T-helper 9 cell (primary cell): ENCODE results near the gene SIGLEC14.
"Not testable (repeated sequence)": the region's sequence is repeated elsewhere in the genome, so short reads cannot be mapped to it uniquely, and the experiment has no call there.

Experiments
- DNase-seq: peaks from one replicate; pipeline ENCODE4 v3.0.0-alpha.2; 2020

SIGLEC14 gene

DNA sequence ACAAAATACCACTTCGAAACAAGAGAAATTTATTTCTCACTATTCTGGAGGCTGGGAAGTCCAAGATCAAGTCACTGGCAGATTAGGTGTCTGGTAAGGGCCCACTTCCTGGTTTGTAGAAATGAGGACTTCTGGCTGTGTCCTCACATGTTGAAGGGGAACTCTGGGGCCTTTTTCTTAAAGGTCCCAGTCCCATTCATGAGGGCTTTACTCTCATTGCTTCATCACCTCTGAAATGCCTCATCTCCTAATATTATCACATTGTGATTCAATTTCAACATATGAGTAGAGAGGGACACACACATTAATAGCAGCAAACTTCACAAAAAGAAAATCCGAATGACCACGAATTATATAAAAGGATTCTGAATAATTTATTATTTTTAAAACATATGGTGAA, 21.6 kb upstream of the SIGLEC14 start:
- DNase-seq: no peak

GRCh38 chr19:51664997-51665396, 18.4 kb upstream of the SIGLEC14 start:
- DNase-seq: no peak

DNA sequence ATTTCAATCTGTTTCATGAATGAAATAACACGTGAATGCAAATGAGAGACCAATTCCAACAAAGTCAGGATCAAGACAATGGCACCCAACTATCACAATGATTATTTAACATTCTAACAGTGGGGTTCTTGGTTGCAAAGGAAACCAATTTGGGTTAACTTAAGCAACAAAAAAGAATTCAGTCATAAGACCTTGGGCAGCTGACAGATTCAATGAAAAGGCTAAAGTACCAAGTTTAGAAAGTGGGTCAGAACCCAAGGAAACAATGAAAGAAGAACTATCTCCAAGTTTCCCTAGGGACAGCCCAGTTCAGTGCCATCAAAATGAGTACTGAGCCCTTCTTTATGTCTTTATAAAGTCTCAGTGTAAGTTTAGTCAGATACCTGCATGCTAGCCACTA, 17.5 kb upstream of the SIGLEC14 start:
- DNase-seq: no peak

DNA sequence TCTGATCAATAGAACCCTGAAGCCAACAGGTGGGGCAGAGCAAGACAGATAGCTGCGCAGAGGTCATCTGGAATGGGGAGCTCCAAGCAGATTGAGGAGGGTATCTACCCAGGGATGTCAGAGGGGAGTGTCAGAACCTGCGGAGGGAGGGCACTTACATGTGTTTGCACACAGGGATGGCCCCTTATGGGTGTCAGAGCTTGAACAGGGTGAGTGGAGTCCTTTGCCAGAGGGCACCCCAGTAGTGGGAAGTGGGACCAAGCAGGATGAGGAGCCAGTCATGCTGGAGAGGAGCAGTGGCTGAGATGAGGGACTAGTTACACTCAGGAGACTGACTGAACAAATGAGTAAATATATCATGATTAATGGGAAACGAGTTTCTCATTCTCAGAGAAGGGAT, 17.0 kb upstream of the SIGLEC14 start:
- no peak for DNase-seq

GRCh38 chr19:51660975-51661600, 14.5 kb upstream of the SIGLEC14 start:
- DNase-seq: peak; percentile 45

GRCh38 chr19:51654783-51655182, 8.2 kb upstream of the SIGLEC14 start:
- no peak for DNase-seq

DNA sequence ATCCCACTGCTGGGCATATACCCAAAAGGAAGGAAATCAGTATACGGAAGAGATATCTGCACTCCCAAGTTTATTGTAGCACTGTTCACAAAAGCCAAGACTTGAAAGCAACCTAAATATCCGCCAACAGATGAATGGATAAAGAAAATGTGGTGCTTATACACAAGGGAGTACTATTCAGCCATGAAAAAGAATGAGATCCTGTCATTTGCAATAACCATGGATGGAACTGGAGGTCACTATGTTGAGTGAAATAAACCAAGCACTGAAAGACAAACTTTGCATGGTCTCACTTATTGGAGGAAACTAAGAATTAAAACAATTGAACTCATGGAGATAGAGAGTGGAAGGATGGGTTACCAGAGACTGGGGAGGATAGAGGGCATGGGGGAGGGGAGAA, 6.5 kb upstream of the SIGLEC14 start:
- no peak for DNase-seq

DNA sequence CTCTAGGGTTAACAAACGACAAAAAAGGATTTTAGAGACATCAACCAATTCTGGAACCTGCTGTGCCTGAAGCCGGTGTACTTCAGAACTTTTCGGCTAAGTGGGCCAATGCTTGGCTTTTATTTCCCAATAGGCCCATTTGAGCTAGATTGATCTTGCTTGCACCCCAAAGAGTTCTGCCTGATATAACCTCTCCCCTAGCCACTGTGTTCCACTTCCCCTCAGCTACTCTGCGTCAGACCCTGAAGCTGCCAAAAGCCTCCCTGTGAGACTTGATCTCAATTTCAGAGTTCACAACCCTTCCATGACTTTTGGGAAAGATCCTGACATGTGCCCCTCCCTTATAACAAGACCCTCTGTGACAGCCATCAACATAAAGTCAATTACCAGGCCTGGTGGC, 5.6 kb upstream of the SIGLEC14 start:
- no peak for DNase-seq

GRCh38 chr19:51651216-51651846, 4.7 kb upstream of the SIGLEC14 start:
- DNase-seq: no peak

GRCh38 chr19:51647318-51647717, 693 bp upstream of the SIGLEC14 start:
- no peak for DNase-seq

GRCh38 chr19:51644636-51645271, 1.9 kb downstream of the SIGLEC14 start:
- no peak for DNase-seq

GRCh38 chr19:51641648-51642047, 5.0 kb downstream of the SIGLEC14 start:
- no peak for DNase-seq

DNA sequence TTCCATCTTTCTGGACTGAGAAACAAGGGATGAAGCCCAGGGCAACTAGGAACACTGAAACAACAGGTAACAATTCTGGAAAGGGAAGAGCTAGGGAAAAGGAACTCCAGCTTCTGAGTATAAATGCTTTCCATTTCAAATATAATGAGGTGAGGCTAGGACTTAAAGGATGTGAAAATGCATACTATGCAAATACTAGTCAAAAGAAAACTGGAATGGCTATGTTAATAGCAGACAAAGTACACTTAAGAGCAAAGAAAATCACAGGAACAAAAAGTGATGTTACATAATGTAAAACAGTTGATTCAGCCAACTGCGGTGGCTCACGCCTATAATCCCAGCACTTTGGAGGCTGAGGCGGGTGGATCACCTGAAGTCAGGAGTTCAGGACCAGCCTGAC, 6.2 kb downstream of the SIGLEC14 start:
- no peak for DNase-seq

GRCh38 chr19:51639916-51640315, 6.7 kb downstream of the SIGLEC14 start:
- no peak for DNase-seq

DNA sequence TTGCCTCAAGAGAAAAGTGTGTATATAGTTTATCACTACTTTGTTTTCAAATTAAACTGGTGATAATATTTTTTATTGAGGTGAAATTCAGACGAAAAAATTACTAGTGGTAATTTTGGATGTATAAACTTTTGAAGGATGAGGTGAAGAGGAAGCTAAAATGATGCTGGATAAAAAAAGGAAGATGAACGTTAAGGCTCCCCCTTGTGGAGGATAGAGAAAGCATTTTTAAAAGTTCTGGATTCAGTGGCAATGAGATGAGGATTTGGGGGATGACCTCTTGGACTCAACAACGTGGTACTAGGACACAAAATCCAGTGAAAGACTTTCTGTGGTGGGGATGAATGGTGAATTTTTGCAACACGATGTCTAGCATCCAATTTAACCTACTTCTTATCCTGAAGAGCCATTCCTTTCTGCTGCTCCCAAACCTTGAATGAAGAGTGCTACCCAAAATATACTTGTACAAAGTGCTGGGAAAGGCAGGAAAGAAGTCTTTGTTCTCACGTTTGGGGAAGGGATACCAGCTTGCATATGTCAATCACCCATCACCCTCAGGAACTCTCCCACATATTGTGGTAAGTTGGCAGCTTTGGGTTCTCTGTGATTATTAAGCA, 9.2 kb downstream of the SIGLEC14 start:
- no peak for DNase-seq

- no peak for DNase-seq
These were observed 14.5 kb downstream of the SIGLEC14 start for GRCh38 chr19:51632126-51632525.

DNA sequence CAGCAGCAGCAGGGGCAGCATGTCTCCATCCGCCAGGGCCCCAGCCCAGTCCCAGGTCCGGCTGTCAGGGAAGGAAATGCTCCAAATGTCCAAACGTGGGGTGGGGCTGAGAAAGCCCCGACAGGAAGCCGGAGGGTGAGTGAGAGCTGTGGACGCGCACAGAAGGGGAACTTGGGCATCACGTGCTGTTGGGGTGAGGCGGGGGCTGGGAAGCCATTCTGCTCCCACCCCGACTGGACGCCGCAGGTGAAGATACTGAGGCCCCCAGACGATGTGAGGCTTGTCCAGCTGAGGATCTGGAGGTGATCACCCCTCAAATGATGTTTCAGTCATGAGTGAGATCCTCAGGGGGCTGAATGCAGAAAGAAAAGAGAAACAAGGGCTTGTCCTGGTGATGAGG, 16.3 kb downstream of the SIGLEC14 start, which contains the start of gene SIGLEC5:
Gene SIGLEC5 (minus strand): TSS at position 87 of the 400 bp plus-strand sequence. CDS start 66 bp downstream, at position 21.
- DNase-seq: not testable (repeated sequence)

DNA sequence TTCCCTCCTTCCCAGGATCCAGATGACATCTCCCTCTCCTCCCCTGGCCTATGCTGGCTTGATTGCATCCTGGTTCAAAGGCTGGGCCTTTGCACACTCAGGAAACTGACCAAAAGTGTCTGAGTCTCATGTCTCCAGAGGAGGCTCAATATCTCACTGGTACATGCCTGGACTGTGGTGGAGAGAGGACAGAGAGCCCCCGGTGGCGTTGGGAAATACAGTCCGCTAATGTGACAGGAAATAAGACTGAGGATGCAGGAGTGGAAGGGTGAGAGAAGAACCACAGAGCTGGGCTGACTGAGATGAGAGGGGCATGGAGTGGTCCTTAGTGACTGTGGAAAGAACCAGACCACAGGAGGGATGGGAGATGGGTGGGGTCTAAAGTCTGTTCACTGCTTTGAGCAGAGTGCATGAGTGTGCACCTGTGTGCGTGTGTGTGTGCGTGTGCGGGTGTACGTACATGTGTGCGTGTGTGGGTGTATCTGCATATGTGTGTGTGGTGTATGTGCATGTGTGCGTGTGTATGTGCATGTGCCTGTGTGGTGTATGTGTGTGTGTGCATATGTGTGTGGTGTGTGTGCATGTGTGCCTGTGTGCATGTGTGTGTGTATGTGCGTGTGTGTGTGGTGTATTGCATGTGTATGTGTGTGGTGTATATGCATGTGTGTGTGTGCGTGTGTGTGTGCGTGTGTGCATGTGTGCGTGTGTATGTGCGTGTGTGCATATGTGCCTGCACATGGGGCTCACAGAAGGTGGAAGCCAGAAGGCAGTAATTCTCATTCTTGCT, 18.3 kb downstream of the SIGLEC14 start:
- DNase-seq: no peak

DNA sequence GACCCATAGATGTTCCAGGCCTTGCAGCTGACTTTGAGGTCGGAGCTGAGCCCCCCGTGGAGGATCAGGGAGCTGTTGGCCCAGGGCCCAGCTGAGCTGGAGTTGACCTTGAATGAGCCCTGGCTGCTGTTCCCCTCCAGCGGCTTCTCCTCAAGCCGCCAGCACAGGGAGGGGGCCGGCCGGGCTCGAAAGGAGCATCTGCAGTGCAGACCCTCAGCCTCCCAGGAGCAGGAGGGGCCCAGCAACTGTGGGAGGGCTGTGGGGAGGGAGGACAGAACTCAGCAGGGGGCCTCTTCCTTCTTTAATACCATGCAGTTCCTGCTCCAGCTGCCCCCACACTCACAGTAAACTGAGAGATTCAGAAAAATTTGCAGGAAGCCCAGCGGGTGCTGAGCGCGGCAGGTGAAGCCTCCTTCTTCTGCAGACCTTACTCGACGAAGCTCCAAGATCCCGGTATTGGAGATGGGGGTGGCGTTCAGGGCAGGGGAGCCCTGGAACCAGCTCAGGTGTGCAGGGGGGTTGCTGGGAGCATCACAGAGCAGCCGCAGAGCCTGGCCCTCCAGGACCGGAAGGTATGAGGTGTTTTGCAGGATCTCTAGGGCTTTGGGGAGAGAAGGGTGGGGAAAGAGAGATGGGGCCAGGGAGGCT, 19.0 kb downstream of the SIGLEC14 start:
- no peak for DNase-seq

DNA sequence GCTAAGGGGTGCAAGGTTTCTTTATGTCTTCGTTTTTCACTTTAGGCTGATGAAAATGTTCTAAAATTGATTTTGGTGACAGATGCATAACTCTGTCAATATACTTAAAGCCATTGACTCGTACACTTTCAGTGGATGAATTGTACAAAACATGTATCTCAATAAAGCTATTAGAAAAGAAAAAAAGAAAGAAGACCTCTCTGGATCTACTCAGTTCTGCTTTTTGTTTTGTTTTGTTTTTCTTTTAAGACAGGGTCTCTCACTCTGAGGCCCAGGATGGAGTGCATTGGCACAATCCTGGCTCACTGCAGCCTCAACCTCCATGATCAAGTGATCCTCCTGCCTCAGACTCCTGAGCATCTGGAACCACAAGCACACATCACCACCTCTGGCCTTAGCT, 19.9 kb downstream of the SIGLEC14 start:
- no peak for DNase-seq

GRCh38 chr19:51621178-51621577, 25.4 kb downstream of the SIGLEC14 start:
- DNase-seq: no peak

- DNase-seq: no peak
These were observed 30.6 kb downstream of the SIGLEC14 start for GRCh38 chr19:51615991-51616390.
